T-helper 1 cell treated with Interleukin-12 subunit alpha and Interleukin-12 subunit beta and Interleukin-4 antibody, amounts not matched to agents 30 μg/mL and 1 μg/mL, for 36 hours (primary cell): ENCODE data around the gene TBC1D9.

Source experiments
- H3K27ac Mint-ChIP-seq: one replicate; pipeline ENCODE4 v1.8.0; 2021; ENCODE audit warnings: mild to moderate bottlenecking, mixed read lengths
- H3K27me3 Mint-ChIP-seq: one replicate; pipeline ENCODE4 v1.8.0; 2021; ENCODE audit warnings: low read depth, mixed read lengths
- H3K36me3 Mint-ChIP-seq: one replicate; pipeline ENCODE4 v1.8.0; 2021; ENCODE audit warnings: low read depth, mixed read lengths
- H3K4me1 Mint-ChIP-seq: one replicate; pipeline ENCODE4 v1.8.0; 2021; ENCODE audit warnings: low read depth, mixed read lengths
- H3K4me3 Mint-ChIP-seq: one replicate; pipeline ENCODE4 v1.8.0; 2021; ENCODE audit warnings: mild to moderate bottlenecking, moderate library complexity, mixed read lengths
- H3K9me3 Mint-ChIP-seq: one replicate; pipeline ENCODE4 v1.8.0; 2021; ENCODE audit warnings: mixed read lengths

The TBC1D9 gene

DNA sequence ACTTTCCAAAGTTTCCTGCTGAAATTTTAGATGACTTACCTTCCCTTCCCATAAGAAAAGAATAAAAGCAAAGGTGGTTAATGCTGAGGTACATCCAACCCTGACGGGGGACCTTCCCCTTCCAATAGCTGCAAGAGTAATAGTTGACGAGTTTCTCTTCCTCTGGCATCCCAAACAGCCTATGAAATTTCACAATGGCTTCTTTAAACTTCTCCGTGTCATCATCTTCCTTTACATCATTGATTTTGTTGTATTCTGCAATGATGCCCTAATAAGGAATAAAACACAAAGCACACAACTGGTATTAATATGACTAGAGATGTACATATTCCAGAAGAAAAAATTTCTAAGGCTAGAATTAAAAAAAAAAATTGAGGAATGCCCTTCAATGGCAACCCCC, 76.6 kb downstream of the TBC1D9 start:
- Mint-ChIP-seq H3K9me3 (no peaks in the 10 kb centered on the region), H3K4me3 (no peak overlapping the region), H3K27me3 (peaks cover 7% of the 10 kb centered on the region), H3K36me3 (no peaks in the 10 kb centered on the region), H3K27ac (no peak overlapping the region), H3K4me1 (no peaks in the 10 kb centered on the region)

DNA sequence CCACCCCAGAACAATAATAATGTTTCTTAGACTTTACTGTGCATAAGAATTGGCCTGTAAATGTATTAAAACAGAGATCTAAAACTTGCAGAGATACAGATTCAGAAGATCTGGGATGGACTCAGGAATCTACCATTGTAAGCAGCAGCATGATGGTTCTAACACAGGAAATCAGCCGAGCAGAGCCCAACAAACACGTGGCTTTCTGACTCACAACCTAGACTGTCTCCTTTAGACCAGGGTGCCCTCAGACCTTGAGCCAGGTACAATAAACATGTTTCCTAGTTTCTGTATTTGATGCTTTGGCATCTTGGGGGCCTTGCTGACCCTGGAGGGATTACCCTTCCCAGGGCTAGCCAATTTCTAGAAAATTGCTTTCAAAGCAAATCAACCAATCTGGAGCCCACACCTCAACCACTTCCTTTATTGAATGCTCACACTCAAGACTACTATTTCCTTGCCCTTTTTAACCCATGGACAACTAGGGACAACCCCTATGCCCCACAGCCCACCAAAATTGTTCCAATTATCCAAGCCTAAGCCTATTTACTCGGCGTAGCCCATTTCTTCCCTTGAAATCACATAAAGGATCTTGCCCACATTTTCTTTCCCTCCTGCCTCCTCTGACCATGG, 80.5 kb downstream of the TBC1D9 start:
- Mint-ChIP-seq H3K27ac (no peak overlapping the region), H3K27me3 (peaks cover 17% of the 10 kb centered on the region), H3K4me3 (no peak overlapping the region), H3K36me3 (no peaks in the 10 kb centered on the region), H3K4me1 (no peaks in the 10 kb centered on the region), H3K9me3 (no peaks in the 10 kb centered on the region)

DNA sequence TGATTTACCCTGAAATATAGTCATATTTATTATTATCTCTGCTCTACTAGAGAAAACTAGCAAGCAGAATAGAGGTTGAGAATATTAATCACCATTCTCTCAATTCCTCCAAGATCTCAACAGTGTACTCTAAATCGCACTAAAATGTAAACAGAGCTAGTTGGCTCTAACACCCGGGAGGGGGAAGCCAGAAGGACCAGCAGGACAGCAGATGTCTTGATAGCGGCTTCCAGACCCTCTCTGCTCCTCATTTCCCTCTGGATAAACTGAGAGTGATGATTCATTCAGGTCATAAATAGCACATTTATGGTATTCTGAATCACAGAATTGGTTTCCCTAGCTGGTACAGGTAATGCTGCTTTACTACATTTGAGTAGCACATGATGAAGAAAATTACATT, 82.5 kb downstream of the TBC1D9 start:
- Mint-ChIP-seq H3K27ac (no peak overlapping the region), H3K9me3 (no peaks in the 10 kb centered on the region), H3K27me3 (peaks cover 16% of the 10 kb centered on the region), H3K4me3 (no peak overlapping the region), H3K36me3 (no peaks in the 10 kb centered on the region), H3K4me1 (no peaks in the 10 kb centered on the region)

DNA sequence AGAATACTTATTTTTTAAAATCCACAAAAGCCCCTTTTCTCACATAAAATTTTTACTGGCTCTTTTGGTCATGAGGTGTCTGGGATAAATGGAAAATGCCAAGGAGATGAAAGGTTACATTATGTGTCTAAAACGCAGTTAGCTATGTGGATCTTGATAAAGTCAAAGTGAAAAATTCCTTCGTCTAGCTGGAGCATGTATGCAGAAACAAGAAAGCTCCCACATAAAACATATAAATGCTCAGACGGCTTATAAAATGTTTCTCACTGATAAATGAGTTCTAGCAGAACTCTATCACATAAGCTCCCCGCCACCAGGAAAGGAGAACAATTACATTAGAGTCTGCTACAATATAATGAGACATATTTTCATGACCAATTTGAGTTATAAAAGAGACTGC, 83.8 kb downstream of the TBC1D9 start:
- H3K9me3 Mint-ChIP-seq = no peaks in the 10 kb centered on the region
- no peak overlapping the region for H3K27ac Mint-ChIP-seq
- H3K36me3 Mint-ChIP-seq = no peaks in the 10 kb centered on the region
- peaks cover 16% of the 10 kb centered on the region for H3K27me3 Mint-ChIP-seq
- peaks cover 1% of the 10 kb centered on the region for H3K4me1 Mint-ChIP-seq
- no peak overlapping the region for H3K4me3 Mint-ChIP-seq

DNA sequence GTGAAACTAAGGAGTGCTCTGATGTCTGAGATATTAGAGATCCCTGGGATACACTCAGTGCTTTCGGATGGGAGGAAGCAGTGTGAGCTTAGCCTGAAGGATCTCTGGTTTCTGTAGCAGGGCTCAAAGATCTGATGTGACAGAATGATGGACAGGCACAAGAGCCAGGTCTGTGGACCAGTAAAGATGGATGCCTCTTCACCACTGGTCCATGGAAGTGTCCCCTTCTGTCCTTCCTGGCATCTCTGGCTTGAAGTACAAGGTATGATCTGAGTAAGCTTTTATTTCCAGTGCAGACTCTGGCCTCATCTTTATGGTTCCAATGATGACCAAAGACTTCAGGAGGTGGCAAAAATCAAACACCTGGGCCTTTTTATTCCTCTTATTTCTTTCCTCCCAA, 88.1 kb downstream of the TBC1D9 start:
- Mint-ChIP-seq H3K27me3 (peaks cover 10% of the 10 kb centered on the region), H3K27ac (no peak overlapping the region), H3K36me3 (no peaks in the 10 kb centered on the region)

DNA sequence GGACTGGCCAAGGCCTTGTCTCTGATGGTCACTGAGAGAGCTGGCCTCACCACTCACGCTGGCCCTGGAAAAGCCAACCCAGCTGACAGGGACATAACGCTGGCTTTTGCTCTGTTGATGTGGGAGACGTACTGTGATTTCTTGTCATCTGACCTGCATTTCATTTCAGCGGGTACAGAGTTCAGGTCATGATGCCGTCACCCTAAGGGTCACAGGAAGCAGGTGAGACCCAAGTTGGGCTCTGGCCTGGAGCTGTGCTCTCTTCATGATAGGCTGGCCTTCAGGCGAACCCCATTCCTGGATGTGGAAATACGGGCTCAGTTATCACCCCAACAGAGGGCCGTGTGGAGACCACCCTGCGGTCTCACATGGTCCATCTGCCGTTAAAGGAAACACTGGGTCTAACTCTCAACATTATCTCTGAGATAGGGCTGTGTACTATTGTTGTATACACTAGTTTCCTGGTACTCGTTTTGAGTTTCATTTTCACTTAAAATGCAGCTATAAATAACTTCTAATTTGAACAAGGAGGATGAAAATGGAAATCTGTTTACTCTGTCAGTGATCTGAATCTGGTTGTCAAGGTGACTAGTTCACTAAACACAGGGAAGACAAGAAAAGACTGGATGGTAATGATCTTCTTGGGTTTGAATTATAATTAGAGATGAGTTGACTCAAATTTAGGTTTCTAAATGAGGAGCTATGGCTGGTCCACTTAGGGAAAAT, 89.1 kb downstream of the TBC1D9 start:
- peaks cover 3% of the 10 kb centered on the region for H3K27me3 Mint-ChIP-seq
- H3K4me3 Mint-ChIP-seq = no peak overlapping the region
- no peak overlapping the region for H3K27ac Mint-ChIP-seq
- no peaks in the 10 kb centered on the region for H3K9me3 Mint-ChIP-seq
- H3K36me3 Mint-ChIP-seq = no peaks in the 10 kb centered on the region
- peaks cover 3% of the 10 kb centered on the region for H3K4me1 Mint-ChIP-seq

More for the DNA sequence above, 88.1 kb downstream of the TBC1D9 start:
- peaks cover 3% of the 10 kb centered on the region for H3K4me1 Mint-ChIP-seq
- H3K4me3 Mint-ChIP-seq = no peak overlapping the region
- no peaks in the 10 kb centered on the region for H3K9me3 Mint-ChIP-seq

DNA sequence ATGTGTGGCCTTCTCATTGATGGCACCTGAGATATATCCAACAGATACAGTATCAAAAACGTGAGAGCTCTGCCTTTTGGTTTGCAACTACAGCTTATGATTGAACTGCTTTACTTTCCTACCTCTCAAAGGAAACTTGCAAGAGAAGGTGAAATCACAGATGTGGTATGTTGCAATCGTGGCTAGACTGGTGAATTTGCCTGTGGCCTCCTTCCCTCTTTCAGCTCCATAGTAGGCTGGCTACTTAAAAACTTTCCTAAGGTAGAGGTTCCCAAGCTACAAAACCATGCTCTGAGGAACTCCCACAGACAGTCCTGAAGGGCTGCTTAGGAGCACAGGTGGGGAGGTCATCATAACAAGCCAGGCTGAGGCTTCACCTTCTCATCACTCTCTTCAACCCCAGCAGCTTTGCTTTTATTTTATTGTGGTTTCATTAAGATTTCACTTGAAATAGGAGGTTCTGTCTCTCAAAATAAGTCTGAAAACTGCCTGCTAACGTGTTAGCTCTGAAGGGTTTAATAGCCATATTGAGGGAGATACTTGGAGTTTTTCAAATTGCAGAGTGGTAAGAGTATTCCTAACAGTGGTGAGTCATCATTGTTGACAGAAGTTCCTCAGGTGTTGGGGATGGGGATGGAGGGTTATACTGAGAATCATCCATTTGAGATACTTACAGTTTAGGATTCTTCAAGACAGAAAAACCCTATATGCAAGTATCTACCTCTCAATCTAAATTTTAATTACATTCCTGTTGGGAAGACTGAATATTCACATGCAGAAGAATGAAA, 93.9 kb downstream of the TBC1D9 start:
- no peaks in the 10 kb centered on the region for H3K9me3 Mint-ChIP-seq
- no peaks in the 10 kb centered on the region for H3K27me3 Mint-ChIP-seq
- no peaks in the 10 kb centered on the region for H3K36me3 Mint-ChIP-seq
- H3K27ac Mint-ChIP-seq = no peak overlapping the region
- peaks cover under 1% of the 10 kb centered on the region for H3K4me1 Mint-ChIP-seq
- no peak overlapping the region for H3K4me3 Mint-ChIP-seq

DNA sequence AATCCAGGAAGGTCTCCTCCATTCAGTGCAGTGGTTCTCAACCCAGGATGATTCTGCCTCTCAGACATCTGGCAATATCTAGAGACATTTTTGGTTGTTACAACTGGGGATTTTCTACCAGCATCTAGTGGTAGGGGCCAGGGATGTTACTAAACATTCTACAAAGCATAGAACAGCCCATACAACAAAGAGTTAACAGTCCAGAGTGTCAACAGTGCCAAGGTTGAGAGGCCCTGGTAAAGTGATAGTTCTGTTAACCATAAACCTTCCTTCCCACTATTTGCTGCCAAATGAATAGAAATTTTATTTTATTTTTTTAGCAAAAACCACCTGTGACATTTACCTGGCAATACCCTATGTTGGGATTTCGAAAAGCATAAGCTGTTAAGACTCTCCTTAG, 94.6 kb downstream of the TBC1D9 start:
- H3K36me3 Mint-ChIP-seq = no peaks in the 10 kb centered on the region
- H3K27me3 Mint-ChIP-seq = no peaks in the 10 kb centered on the region
- no peaks in the 10 kb centered on the region for H3K4me1 Mint-ChIP-seq

DNA sequence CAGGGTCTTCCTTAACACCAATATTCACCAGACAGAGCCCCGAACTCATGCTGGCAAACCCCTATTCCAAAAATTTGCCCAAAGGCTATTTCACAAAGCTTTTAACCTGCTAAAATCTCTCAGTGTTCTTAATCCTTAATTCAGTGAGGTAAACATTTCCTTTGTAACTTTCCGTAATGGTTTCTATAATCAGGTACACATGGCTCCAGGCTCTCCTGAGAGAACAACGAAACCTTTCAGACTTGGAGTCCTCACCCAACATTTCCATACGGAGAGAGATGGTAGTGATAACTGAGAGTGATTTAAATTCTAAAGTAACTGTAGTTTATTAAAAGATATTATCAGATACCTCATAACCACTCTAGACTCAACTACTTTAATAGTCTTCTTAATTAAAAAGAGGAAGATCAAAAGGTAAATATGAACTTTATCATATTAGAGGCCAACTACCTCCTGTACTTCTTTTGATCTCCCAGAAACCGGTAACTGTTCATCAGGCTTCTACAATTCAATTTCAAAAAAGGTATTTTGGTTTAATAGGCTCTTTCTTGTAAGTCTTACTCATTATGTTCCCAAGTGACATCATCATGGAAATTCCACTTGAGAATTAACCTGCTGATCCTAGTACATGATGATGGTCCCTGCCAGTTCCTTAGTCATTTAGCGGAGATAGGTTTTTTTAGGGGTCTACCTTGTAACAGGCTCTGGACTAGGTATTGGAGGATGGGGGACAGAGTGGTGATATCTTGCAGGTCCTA, 96.1 kb downstream of the TBC1D9 start:
- Mint-ChIP-seq H3K4me3 (no peak overlapping the region), H3K27ac (no peak overlapping the region), H3K4me1 (no peaks in the 10 kb centered on the region), H3K36me3 (no peaks in the 10 kb centered on the region), H3K9me3 (no peaks in the 10 kb centered on the region), H3K27me3 (peaks cover 4% of the 10 kb centered on the region)

More for the DNA sequence above, 94.6 kb downstream of the TBC1D9 start:
- no peak overlapping the region for H3K4me3 Mint-ChIP-seq
- no peak overlapping the region for H3K27ac Mint-ChIP-seq
- H3K9me3 Mint-ChIP-seq = no peaks in the 10 kb centered on the region

DNA sequence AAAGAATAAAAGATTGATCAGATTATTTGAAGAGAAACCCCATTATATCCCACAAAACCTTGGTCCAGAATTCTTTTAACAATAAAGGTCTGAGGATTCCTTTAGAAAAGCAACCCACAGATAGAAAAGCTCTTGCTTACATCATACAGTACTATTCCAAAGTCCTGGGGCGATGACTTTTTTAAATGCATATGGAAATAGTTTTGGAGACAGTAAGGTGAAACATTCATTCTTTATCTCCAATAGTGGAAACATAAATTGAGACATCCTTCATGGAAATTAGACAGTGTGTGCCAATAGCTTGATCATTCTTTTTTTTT, 101.7 kb downstream of the TBC1D9 start:
- H3K4me3 Mint-ChIP-seq = no peak overlapping the region
- no peak overlapping the region for H3K27ac Mint-ChIP-seq
- H3K9me3 Mint-ChIP-seq = no peaks in the 10 kb centered on the region
- H3K27me3 Mint-ChIP-seq = peaks cover 15% of the 10 kb centered on the region
- no peaks in the 10 kb centered on the region for H3K36me3 Mint-ChIP-seq
- H3K4me1 Mint-ChIP-seq = no peaks in the 10 kb centered on the region

DNA sequence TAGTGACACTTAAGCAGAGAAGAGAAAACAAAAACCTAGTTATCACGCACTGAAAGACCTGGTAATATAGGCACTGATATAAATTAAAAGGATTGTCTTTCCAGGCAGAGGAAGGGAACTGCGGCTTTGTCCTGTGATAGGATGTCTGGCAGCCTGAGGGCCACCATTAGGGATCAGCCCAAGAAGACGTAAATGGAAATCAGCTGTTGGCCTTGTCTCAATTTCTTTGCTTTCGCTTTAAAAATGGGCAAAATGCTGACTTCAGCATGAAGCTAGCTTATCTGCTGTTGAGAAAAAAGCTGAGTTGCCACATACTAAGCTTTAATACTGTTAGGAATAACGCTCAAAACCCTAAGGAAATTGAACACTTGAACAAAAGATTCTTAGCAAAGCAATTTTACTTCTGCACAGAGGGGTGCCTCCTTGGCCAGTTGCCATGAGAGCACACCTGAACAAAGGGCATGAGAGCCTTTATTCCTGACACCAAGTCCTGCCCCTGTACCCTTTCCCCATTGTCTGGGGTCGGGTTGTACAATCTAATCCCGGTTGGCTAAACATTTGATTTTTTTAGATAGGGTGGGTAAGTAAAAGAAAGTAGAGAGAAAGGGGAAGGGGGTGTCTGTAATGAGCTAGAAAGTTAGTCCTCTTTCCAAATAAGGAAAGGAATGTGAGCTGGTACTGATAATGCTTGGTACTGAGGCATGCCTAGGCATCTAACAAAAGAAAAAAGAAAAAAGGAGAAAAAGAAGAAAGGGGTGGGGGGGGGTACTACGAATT, 102.3 kb downstream of the TBC1D9 start:
- Mint-ChIP-seq H3K4me3 (no peak overlapping the region), H3K9me3 (no peaks in the 10 kb centered on the region), H3K36me3 (no peaks in the 10 kb centered on the region), H3K27me3 (peaks cover 21% of the 10 kb centered on the region), H3K27ac (no peak overlapping the region), H3K4me1 (no peaks in the 10 kb centered on the region)

DNA sequence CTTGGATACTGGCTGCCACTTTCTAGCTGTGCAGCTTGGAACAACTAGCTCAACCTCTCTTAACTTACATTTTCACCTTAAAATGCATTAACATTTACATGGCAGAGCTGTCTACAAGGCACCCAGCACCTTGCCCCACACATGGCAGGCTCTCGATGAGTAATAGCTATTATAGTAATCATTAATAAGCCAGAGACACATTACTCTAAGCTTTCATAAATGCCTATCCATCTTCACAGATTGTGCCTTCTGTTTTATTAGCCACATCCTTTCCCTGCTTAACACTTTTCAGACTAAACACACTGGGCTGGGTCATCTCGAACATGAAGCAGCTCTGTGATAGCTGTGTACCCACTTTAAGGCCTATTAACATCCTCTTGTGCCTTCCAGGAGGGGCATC, 103.6 kb downstream of the TBC1D9 start:
- H3K9me3 Mint-ChIP-seq = no peaks in the 10 kb centered on the region
- H3K4me3 Mint-ChIP-seq = no peak overlapping the region
- H3K4me1 Mint-ChIP-seq = no peaks in the 10 kb centered on the region
- no peak overlapping the region for H3K27ac Mint-ChIP-seq
- H3K27me3 Mint-ChIP-seq = peaks cover 27% of the 10 kb centered on the region
- no peaks in the 10 kb centered on the region for H3K36me3 Mint-ChIP-seq

DNA sequence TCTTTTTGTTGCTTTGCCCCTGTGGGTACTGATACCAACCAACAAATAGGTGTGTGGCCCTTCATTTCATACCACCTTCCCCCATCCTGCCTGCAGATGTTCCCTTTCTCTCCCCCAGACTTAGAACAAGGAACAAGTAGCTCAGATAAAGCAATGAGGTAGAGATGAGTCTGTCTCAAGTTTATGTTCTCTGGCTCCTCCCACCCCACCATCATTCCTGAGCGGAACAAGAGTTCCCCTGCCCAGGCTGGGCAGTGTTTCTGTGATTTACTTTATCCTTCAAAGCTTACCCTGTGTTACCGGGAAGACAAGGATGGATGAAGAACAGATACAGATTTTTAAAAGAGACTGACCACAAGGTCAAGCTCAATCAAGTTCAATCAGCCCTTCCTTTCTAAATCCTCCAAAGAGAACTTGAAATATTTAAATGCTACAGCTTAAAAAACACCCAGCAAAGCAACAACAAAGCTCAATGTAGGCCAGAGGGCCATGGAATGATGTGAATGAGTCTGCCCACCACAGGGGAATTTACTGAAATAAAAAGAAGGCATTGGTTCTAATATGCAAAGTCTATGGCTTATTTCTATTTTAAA, 107.4 kb downstream of the TBC1D9 start:
- no peaks in the 10 kb centered on the region for H3K4me1 Mint-ChIP-seq
- no peak overlapping the region for H3K4me3 Mint-ChIP-seq
- H3K27me3 Mint-ChIP-seq = peaks cover 21% of the 10 kb centered on the region
- no peaks in the 10 kb centered on the region for H3K36me3 Mint-ChIP-seq
- H3K9me3 Mint-ChIP-seq = no peaks in the 10 kb centered on the region
- no peak overlapping the region for H3K27ac Mint-ChIP-seq
